SK-N-SH (cell line): Measurements from ENCODE around the gene MYLIP. TPM values are rescaled to one million over a fixed set of nuclear protein-coding genes. Genes with fewer than 3 reads are reported as not detected.

Experiments used
- CTCF ChIA-PET: fragments of 300-600, 350-600 bp; formaldehyde crosslinking; extraction: SDS; loops from one replicate; lab custom pipeline; 2021; lab: Yijun Ruan, JAX
- POLR2A ChIA-PET: fragments of 350-600 bp; sonication (Branson Sonifier 250); formaldehyde crosslinking; extraction: SDS; loops from one replicate; lab custom pipeline; 2020; ENCODE audit warnings: antibody characterized with exemption, inconsistent platforms; lab: Yijun Ruan, JAX
- DNase-seq: peaks from one replicate; pipeline ENCODE4 v3.0.0; 2012
- H2AFZ ChIP-seq: fragments of 200-600 bp; sonication (generic); 2 replicates; pipeline ENCODE4 v1.8.1; 2016; ENCODE audit warnings: antibody characterized with exemption, mild to moderate bottlenecking, low read depth
- H3F3A ChIP-seq: fragments of 200-600 bp; sonication (generic); replicated peaks from 2 replicates; pipeline ENCODE3; 2016; ENCODE audit warnings: antibody characterized with exemption, mild to moderate bottlenecking; ENCODE audit not compliant: insufficient read depth
- H3K27ac ChIP-seq, 2 experiments: fragments of 200-500 bp in 1 of 2; fragments of 200-600 bp in 1 of 2; sonication (Bioruptor generic) in 1 of 2; sonication (generic), shearing (Covaris generic) in 1 of 2; 2 replicates each; pipeline versions ENCODE4 v1.5.1 to v1.6.1; 2014 to 2016; ENCODE audit warnings: low read depth in 2 of 2, inconsistent platforms in 1 of 2, low read length in 1 of 2, mild to moderate bottlenecking in 1 of 2, mixed read lengths in 1 of 2
- H3K27me3 ChIP-seq: fragments of 200-600 bp; sonication (generic), shearing (Covaris generic); 2 replicates; pipeline ENCODE4 v1.6.1; 2016; ENCODE audit warnings: mixed run types; ENCODE audit not compliant: insufficient read depth
- H3K36me3 ChIP-seq, 2 experiments: fragments of 200-500 bp in 1 of 2; fragments of 200-600 bp in 1 of 2; sonication (Bioruptor generic) in 1 of 2; sonication (generic) in 1 of 2; replicated peaks in 1 of 2; 2 replicates each; pipeline versions ENCODE3 to v1.5.1; 2014 to 2016; ENCODE audit warnings: low read length in 1 of 2, mild to moderate bottlenecking in 1 of 2; ENCODE audit not compliant: insufficient read depth in 2 of 2, control insufficient read depth in 1 of 2
- H3K4me1 ChIP-seq, 2 experiments: fragments of 200-500 bp in 1 of 2; fragments of 200-600 bp in 1 of 2; sonication (Bioruptor generic) in 1 of 2; sonication (generic), shearing (Covaris generic) in 1 of 2; 2 replicates each; pipeline versions ENCODE4 v1.5.1 to v1.6.1; 2014 to 2016; ENCODE audit warnings: low read depth in 1 of 2, low read length in 1 of 2, mixed run types in 1 of 2; ENCODE audit not compliant: insufficient read depth in 2 of 2, control insufficient read depth in 1 of 2
- H3K4me2 ChIP-seq: fragments of 200-600 bp; sonication (generic), shearing (Covaris generic); 2 replicates; pipeline ENCODE4 v1.6.1; 2017; ENCODE audit warnings: mixed run types
- H3K4me3 ChIP-seq, 2 experiments: fragments of 200-500 bp in 1 of 2; fragments of 200-600 bp in 1 of 2; sonication (Bioruptor generic) in 1 of 2; sonication (generic), shearing (Covaris generic) in 1 of 2; 2 replicates each; pipeline versions ENCODE4 v1.5.1 to v1.8.1; 2014 to 2016; ENCODE audit warnings: low read depth in 2 of 2, inconsistent platforms in 1 of 2, low read length in 1 of 2, mild to moderate bottlenecking in 1 of 2, mixed read lengths in 1 of 2, moderate library complexity in 1 of 2
- H3K79me2 ChIP-seq: fragments of 200-600 bp; sonication (generic); 2 replicates; pipeline ENCODE4 v1.8.1; 2017; ENCODE audit warnings: mild to moderate bottlenecking; ENCODE audit not compliant: insufficient read depth
- H3K9ac ChIP-seq: fragments of 200-600 bp; sonication (generic); 2 replicates; pipeline ENCODE4 v1.6.1; 2017; ENCODE audit warnings: mixed run types
- H3K9me2 ChIP-seq: fragments of 200-600 bp; sonication (generic); 2 replicates; pipeline ENCODE4 v1.6.1; 2017; ENCODE audit warnings: mixed run types
- H3K9me3 ChIP-seq: fragments of 200-600 bp; sonication (generic); 2 replicates; pipeline ENCODE4 v1.6.1; 2017; ENCODE audit warnings: mixed run types, mild to moderate bottlenecking, moderate library complexity
- H4K20me1 ChIP-seq: fragments of 200-600 bp; sonication (generic); 2 replicates; pipeline ENCODE4 v1.6.1; 2017; ENCODE audit warnings: mild to moderate bottlenecking, mixed run types; ENCODE audit not compliant: insufficient read depth
- CHD2 ChIP-seq: fragments of 150-350 bp; IDR thresholded peaks from 2 replicates; pipeline ENCODE4 v1.6.1; 2018; ENCODE audit warnings: low read length; ENCODE audit not compliant: partially characterized antibody
- EP300 ChIP-seq, 2 experiments: IDR thresholded peaks; 2 replicates each; pipeline versions ENCODE4 v1.4.0 to v1.6.1; 2012; ENCODE audit warnings: borderline replicate concordance in 1 of 2, low read depth in 1 of 2, low read length in 1 of 2
- EZH2phosphoT487 ChIP-seq: fragments of 200-600 bp; sonication (generic); IDR thresholded peaks from 2 replicates; pipeline ENCODE4 v1.6.1; 2017; ENCODE audit warnings: low read depth, mixed run types, mild to moderate bottlenecking, antibody characterized with exemption, moderate library complexity, borderline replicate concordance
- FOSL2 ChIP-seq: IDR thresholded peaks from 2 replicates; pipeline ENCODE4 v1.4.0; 2012; ENCODE audit warnings: low read depth, mild to moderate bottlenecking, moderate library complexity, borderline replicate concordance
- FOXJ3 ChIP-seq: sonication (generic); formaldehyde crosslinking; IDR thresholded peaks from 2 replicates; pipeline ENCODE4 v1.5.1; 2020; ENCODE audit warnings: mild to moderate bottlenecking, missing genetic modification reagents
- FOXM1 ChIP-seq: IDR thresholded peaks from 2 replicates; pipeline ENCODE4 v1.4.0; 2012; ENCODE audit warnings: low read depth, mild to moderate bottlenecking
- GABPA ChIP-seq: IDR thresholded peaks from 2 replicates; pipeline ENCODE4 v1.4.0; 2012; ENCODE audit warnings: low read depth, mild to moderate bottlenecking
- GATA2 ChIP-seq: sonication (generic); formaldehyde crosslinking; IDR thresholded peaks from 2 replicates; pipeline ENCODE4 v1.5.0; 2020; ENCODE audit warnings: mild to moderate bottlenecking, missing genetic modification reagents
- JUND ChIP-seq: IDR thresholded peaks from 2 replicates; pipeline ENCODE4 v1.4.0; 2012
- MXI1 ChIP-seq: IDR thresholded peaks from 2 replicates; pipeline ENCODE4 v1.6.1; 2012; ENCODE audit warnings: mild to moderate bottlenecking, low read depth, low read length, improper control_type of control experiment
- NRF1 ChIP-seq: IDR thresholded peaks from 2 replicates; pipeline ENCODE4 v1.6.1; 2012; ENCODE audit warnings: low read depth, mild to moderate bottlenecking, low read length
- POLR2AphosphoS5 ChIP-seq: IDR thresholded peaks from 2 replicates; pipeline ENCODE4 v1.6.1; 2012; ENCODE audit warnings: low read depth, low read length
- RAD21 ChIP-seq: IDR thresholded peaks from 2 replicates; pipeline ENCODE4 v1.6.1; 2012; ENCODE audit warnings: mild to moderate bottlenecking, low read length
- RCOR1 ChIP-seq: fragments of 150-350 bp; IDR thresholded peaks from 2 replicates; pipeline ENCODE4 v1.6.1; 2017; ENCODE audit warnings: antibody characterized with exemption, low read length
- RFX5 ChIP-seq: IDR thresholded peaks from 2 replicates; pipeline ENCODE4 v1.6.1; 2012; ENCODE audit warnings: mild to moderate bottlenecking, improper control_type of control experiment, low read length
- SMC3 ChIP-seq: IDR thresholded peaks from 2 replicates; pipeline ENCODE4 v1.6.1; 2012; ENCODE audit warnings: low read depth, low read length, improper control_type of control experiment
- YY1 ChIP-seq: IDR thresholded peaks from 2 replicates; pipeline ENCODE4 v1.4.0; 2012; ENCODE audit warnings: low read depth, mild to moderate bottlenecking
- whole genome bisulfite sequencing: methylation state at CpG from one replicate; pipeline ENCODE4 v1.1.6; 2017; ENCODE audit warnings: low lambda C conversion rate; 5-methylcytosine and 5-hydroxymethylcytosine counted together
- polyA plus RNA-seq, 3 experiments: library from polyadenylated mRNA; depleted of rRNA; stranded (reverse); fragments of >200 nt; gene quantifications; 2 replicates each; pipeline ENCODE4 v1.2.3, GENCODE V29; 2012
- TF ChIP-seq, protein P1 (sequence below): IDR thresholded peaks from 2 replicates; pipeline ENCODE4 v1.6.1; 2012; ENCODE audit warnings: mild to moderate bottlenecking, low read depth, low read length, moderate library complexity
- TF ChIP-seq, protein P2 (sequence below): fragments of 150-350 bp; IDR thresholded peaks from 2 replicates; pipeline ENCODE4 v1.6.1; 2016; ENCODE audit warnings: mild to moderate bottlenecking, low read depth, low read length

MYLIP gene
- polyA plus RNA-seq, 1 of the 3 experiments (the other 2 are of a cell fraction): 3.1 TPM

DNA sequence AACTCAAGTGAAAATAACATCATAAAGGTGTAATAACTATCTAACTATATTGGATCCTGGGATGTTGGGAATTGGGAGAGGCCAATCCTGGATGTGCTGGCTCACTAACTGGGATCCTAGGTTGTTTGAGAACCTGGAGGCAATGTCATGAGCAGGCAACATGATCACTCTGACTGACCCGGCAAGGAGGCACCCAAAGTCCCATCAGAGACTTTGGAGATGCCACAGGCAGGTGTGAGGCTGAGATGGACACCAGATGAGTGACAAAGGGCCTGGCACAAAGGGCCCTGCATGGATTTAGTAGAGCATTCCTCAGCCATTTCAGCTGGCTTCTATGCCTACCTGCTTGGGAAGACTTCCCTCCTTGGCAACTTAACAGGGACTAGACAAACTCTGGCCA is 38.4 kb upstream of the MYLIP start (continued):
- TF ChIP-seq, protein P1, sequence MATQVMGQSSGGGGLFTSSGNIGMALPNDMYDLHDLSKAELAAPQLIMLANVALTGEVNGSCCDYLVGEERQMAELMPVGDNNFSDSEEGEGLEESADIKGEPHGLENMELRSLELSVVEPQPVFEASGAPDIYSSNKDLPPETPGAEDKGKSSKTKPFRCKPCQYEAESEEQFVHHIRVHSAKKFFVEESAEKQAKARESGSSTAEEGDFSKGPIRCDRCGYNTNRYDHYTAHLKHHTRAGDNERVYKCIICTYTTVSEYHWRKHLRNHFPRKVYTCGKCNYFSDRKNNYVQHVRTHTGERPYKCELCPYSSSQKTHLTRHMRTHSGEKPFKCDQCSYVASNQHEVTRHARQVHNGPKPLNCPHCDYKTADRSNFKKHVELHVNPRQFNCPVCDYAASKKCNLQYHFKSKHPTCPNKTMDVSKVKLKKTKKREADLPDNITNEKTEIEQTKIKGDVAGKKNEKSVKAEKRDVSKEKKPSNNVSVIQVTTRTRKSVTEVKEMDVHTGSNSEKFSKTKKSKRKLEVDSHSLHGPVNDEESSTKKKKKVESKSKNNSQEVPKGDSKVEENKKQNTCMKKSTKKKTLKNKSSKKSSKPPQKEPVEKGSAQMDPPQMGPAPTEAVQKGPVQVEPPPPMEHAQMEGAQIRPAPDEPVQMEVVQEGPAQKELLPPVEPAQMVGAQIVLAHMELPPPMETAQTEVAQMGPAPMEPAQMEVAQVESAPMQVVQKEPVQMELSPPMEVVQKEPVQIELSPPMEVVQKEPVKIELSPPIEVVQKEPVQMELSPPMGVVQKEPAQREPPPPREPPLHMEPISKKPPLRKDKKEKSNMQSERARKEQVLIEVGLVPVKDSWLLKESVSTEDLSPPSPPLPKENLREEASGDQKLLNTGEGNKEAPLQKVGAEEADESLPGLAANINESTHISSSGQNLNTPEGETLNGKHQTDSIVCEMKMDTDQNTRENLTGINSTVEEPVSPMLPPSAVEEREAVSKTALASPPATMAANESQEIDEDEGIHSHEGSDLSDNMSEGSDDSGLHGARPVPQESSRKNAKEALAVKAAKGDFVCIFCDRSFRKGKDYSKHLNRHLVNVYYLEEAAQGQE: no peak
- TF ChIP-seq EZH2phosphoT487: no peak

DNA sequence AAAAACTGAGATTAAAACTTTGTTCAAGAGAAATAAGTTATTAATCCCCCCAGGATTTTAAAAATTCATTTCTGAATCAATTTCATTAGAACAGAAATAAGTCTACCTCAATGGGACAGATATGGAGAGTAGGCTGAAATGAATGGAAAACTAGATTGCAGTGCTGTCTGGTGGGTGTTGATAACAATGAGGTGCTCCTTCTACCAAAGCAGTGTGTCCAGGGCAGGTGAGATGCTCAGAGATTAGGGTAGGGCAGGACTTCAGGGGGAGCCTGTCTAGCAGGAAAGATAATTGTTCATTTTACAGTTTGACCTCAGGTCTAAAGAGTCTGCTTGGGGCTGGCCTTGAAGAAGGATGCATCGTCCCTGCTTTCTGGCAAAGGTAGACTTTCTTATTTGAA is 38.0 kb upstream of the MYLIP start:
- TF ChIP-seq RCOR1: no peak
- TF ChIP-seq SMC3: no peak
- no peak for TF ChIP-seq GATA2 (CRISPR knock-in tag)

DNA sequence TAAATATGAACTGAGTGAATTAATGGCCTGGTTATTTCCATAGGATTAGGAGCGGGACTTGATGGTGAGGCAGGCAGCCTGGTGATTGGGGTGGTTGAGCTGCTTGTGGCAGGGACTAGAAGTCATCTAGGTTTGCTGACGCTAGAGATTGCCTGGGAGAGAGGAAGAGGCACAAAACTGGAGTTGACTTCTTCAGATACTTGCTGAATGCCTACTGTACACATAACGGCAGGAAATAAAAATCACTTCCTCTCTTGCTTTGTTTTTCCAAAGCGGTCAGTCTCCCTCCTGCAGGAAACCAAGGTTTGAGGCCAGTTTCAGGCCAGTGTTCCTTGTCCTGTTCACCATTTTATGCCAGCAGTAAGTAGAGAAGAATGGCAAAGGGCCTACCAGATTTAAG is 36.7 kb upstream of the MYLIP start:
- 71% methylated on average over 4 of the region's 4 CpGs for WGBS

More for the DNA sequence above, 38.0 kb upstream of the MYLIP start:
- no peak overlapping the region for H3K4me2 ChIP-seq
- H3K36me3 ChIP-seq: no peaks in the 10 kb centered on the region
- H3F3A ChIP-seq: no peaks in the 10 kb centered on the region
- no peak for DNase-seq
- H3K27ac ChIP-seq: no peak overlapping the region
- H3K9me2 ChIP-seq: no peaks in the 10 kb centered on the region
- H3K9me3 ChIP-seq: no peaks in the 10 kb centered on the region
- WGBS: 30% methylated on average over 1 of the region's 1 CpG
- no peaks in the 10 kb centered on the region; the same call in 1 of the 2 replicates for H3K27me3 ChIP-seq
- ChIA-PET CTCF (no interaction called here), POLR2A (no interaction called here)
- no peaks in the 10 kb centered on the region for H3K79me2 ChIP-seq
- H3K4me1 ChIP-seq: no peaks in the 10 kb centered on the region
- no peak overlapping the region for H3K4me3 ChIP-seq
- no peak overlapping the region for H3K9ac ChIP-seq
- H4K20me1 ChIP-seq: no peaks in the 10 kb centered on the region
- no peak overlapping the region for H2AFZ ChIP-seq

More for the DNA sequence above, 36.7 kb upstream of the MYLIP start:
- ChIA-PET CTCF (interaction anchor here (1.0 to 1.6 kb wide), 4 partner anchors 9 to 401 kb away, joined by 3 to 4 read pairs (median 4); partner anchors contain the start of gene MYLIP), POLR2A (no interaction called here)
- Histone ChIP-seq H3K9me2 (no peaks in the 10 kb centered on the region), H3F3A (no peaks in the 10 kb centered on the region), H2AFZ (no peak overlapping the region), H4K20me1 (no peaks in the 10 kb centered on the region), H3K4me2 (no peak overlapping the region), H3K4me3 (no peak overlapping the region), H3K9ac (no peak overlapping the region), H3K36me3 (no peaks in the 10 kb centered on the region), H3K4me1 (no peaks in the 10 kb centered on the region), H3K27ac (no peak overlapping the region), H3K27me3 (no peaks in the 10 kb centered on the region; the same call in 1 of the 2 replicates), H3K79me2 (no peaks in the 10 kb centered on the region), H3K9me3 (no peaks in the 10 kb centered on the region)
- DNase-seq: no peak
- TF ChIP-seq FOXJ3 (CRISPR knock-in tag) (no peak), FOSL2 (no peak), POLR2AphosphoS5 (no peak), EZH2phosphoT487 (no peak), NRF1 (no peak), GABPA (no peak), EP300 (IDR thresholded peaks at IDR 0.05; ENCODE audit: borderline replicate concordance in 1 of 2, low read depth in 1 of 2, low read length in 1 of 2) (no peak), JUND (no peak), FOXM1 (no peak), CHD2 (no peak), MXI1 (no peak), RAD21 (no peak), RFX5 (no peak), YY1 (no peak)
- TF ChIP-seq, protein P2, sequence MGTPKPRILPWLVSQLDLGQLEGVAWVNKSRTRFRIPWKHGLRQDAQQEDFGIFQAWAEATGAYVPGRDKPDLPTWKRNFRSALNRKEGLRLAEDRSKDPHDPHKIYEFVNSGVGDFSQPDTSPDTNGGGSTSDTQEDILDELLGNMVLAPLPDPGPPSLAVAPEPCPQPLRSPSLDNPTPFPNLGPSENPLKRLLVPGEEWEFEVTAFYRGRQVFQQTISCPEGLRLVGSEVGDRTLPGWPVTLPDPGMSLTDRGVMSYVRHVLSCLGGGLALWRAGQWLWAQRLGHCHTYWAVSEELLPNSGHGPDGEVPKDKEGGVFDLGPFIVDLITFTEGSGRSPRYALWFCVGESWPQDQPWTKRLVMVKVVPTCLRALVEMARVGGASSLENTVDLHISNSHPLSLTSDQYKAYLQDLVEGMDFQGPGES: no peak
